Retinal pigment epithelial cell (primary cell): ENCODE data around the gene PLA2G12B.
"Not testable (repeated sequence)": the region's sequence is repeated elsewhere in the genome, so short reads cannot be mapped to it uniquely, and the experiment has no call there.

ENCODE experiments used
- DNase-seq: peaks from one replicate; pipeline ENCODE4 v3.0.0-alpha.2; 2010; ENCODE audit warnings: low read depth
- H3K4me3 ChIP-seq: 2 replicates; pipeline ENCODE4 v1.5.1; 2011; ENCODE audit warnings: mild to moderate bottlenecking, low read length, control low read depth, moderate library complexity
- CTCF ChIP-seq: conservative IDR thresholded peaks from 2 replicates; pipeline ENCODE4 v1.5.1; 2011; ENCODE audit warnings: low read depth, low read length, control low read depth, inconsistent platforms

Gene PLA2G12B

GRCh38 chr10:72932259-72933015, 22.2 kb downstream of the PLA2G12B start:
- TF ChIP-seq CTCF, result no peak
- no peak overlapping the region for H3K4me3 ChIP-seq
- no peak for DNase-seq

- DNase-seq, result no peak
- no peak overlapping the region for H3K4me3 ChIP-seq
- no peak for TF ChIP-seq CTCF
These were observed 24.3 kb downstream of the PLA2G12B start for GRCh38 chr10:72930276-72930675.

- DNase-seq, result no peak
- TF ChIP-seq CTCF, result no peak
- no peak overlapping the region for H3K4me3 ChIP-seq
These were observed 25.8 kb downstream of the PLA2G12B start for GRCh38 chr10:72928798-72929197.

- no peak for TF ChIP-seq CTCF
- DNase-seq, result no peak
- H3K4me3 ChIP-seq, result no peak overlapping the region
These were observed 27.1 kb downstream of the PLA2G12B start for GRCh38 chr10:72927485-72927884.

- DNase-seq, result no peak
- no peak for TF ChIP-seq CTCF
- no peak overlapping the region for H3K4me3 ChIP-seq
These were observed 28.6 kb downstream of the PLA2G12B start for GRCh38 chr10:72925951-72926465.

- no peak for TF ChIP-seq CTCF
- H3K4me3 ChIP-seq, result no peak overlapping the region
- DNase-seq, result no peak
These were observed 30.3 kb downstream of the PLA2G12B start for GRCh38 chr10:72924351-72924750.

GRCh38 chr10:72921147-72921683, 33.4 kb downstream of the PLA2G12B start:
- DNase-seq, result not testable (repeated sequence)

More at GRCh38 chr10:72921147-72921683, 33.4 kb downstream of the PLA2G12B start:
- not testable (repeated sequence) for H3K4me3 ChIP-seq
